SK-N-SH (cell line): Measurements from ENCODE around the gene PLXNA4. TPM values are rescaled to one million over a fixed set of nuclear protein-coding genes. Genes with fewer than 3 reads are reported as not detected.

Experiments used
- CTCF ChIA-PET: fragments of 300-600, 350-600 bp; formaldehyde crosslinking; extraction: SDS; loops from one replicate; lab custom pipeline; 2021; lab: Yijun Ruan, JAX
- POLR2A ChIA-PET: fragments of 350-600 bp; sonication (Branson Sonifier 250); formaldehyde crosslinking; extraction: SDS; loops from one replicate; lab custom pipeline; 2020; ENCODE audit warnings: antibody characterized with exemption, inconsistent platforms; lab: Yijun Ruan, JAX
- DNase-seq: peaks from one replicate; pipeline ENCODE4 v3.0.0; 2012
- H2AFZ ChIP-seq: fragments of 200-600 bp; sonication (generic); 2 replicates; pipeline ENCODE4 v1.8.1; 2016; ENCODE audit warnings: antibody characterized with exemption, mild to moderate bottlenecking, low read depth
- H3F3A ChIP-seq: fragments of 200-600 bp; sonication (generic); replicated peaks from 2 replicates; pipeline ENCODE3; 2016; ENCODE audit warnings: antibody characterized with exemption, mild to moderate bottlenecking; ENCODE audit not compliant: insufficient read depth
- H3K27ac ChIP-seq, 2 experiments: fragments of 200-500 bp in 1 of 2; fragments of 200-600 bp in 1 of 2; sonication (Bioruptor generic) in 1 of 2; sonication (generic), shearing (Covaris generic) in 1 of 2; 2 replicates each; pipeline versions ENCODE4 v1.5.1 to v1.6.1; 2014 to 2016; ENCODE audit warnings: low read depth in 2 of 2, inconsistent platforms in 1 of 2, low read length in 1 of 2, mild to moderate bottlenecking in 1 of 2, mixed read lengths in 1 of 2
- H3K27me3 ChIP-seq: fragments of 200-600 bp; sonication (generic), shearing (Covaris generic); 2 replicates; pipeline ENCODE4 v1.6.1; 2016; ENCODE audit warnings: mixed run types; ENCODE audit not compliant: insufficient read depth
- H3K36me3 ChIP-seq, 2 experiments: fragments of 200-500 bp in 1 of 2; fragments of 200-600 bp in 1 of 2; sonication (Bioruptor generic) in 1 of 2; sonication (generic) in 1 of 2; replicated peaks in 1 of 2; 2 replicates each; pipeline versions ENCODE3 to v1.5.1; 2014 to 2016; ENCODE audit warnings: low read length in 1 of 2, mild to moderate bottlenecking in 1 of 2; ENCODE audit not compliant: insufficient read depth in 2 of 2, control insufficient read depth in 1 of 2
- H3K4me1 ChIP-seq, 2 experiments: fragments of 200-500 bp in 1 of 2; fragments of 200-600 bp in 1 of 2; sonication (Bioruptor generic) in 1 of 2; sonication (generic), shearing (Covaris generic) in 1 of 2; 2 replicates each; pipeline versions ENCODE4 v1.5.1 to v1.6.1; 2014 to 2016; ENCODE audit warnings: low read depth in 1 of 2, low read length in 1 of 2, mixed run types in 1 of 2; ENCODE audit not compliant: insufficient read depth in 2 of 2, control insufficient read depth in 1 of 2
- H3K4me2 ChIP-seq: fragments of 200-600 bp; sonication (generic), shearing (Covaris generic); 2 replicates; pipeline ENCODE4 v1.6.1; 2017; ENCODE audit warnings: mixed run types
- H3K4me3 ChIP-seq, 2 experiments: fragments of 200-500 bp in 1 of 2; fragments of 200-600 bp in 1 of 2; sonication (Bioruptor generic) in 1 of 2; sonication (generic), shearing (Covaris generic) in 1 of 2; 2 replicates each; pipeline versions ENCODE4 v1.5.1 to v1.8.1; 2014 to 2016; ENCODE audit warnings: low read depth in 2 of 2, inconsistent platforms in 1 of 2, low read length in 1 of 2, mild to moderate bottlenecking in 1 of 2, mixed read lengths in 1 of 2, moderate library complexity in 1 of 2
- H3K79me2 ChIP-seq: fragments of 200-600 bp; sonication (generic); 2 replicates; pipeline ENCODE4 v1.8.1; 2017; ENCODE audit warnings: mild to moderate bottlenecking; ENCODE audit not compliant: insufficient read depth
- H3K9ac ChIP-seq: fragments of 200-600 bp; sonication (generic); 2 replicates; pipeline ENCODE4 v1.6.1; 2017; ENCODE audit warnings: mixed run types
- H3K9me2 ChIP-seq: fragments of 200-600 bp; sonication (generic); 2 replicates; pipeline ENCODE4 v1.6.1; 2017; ENCODE audit warnings: mixed run types
- H3K9me3 ChIP-seq: fragments of 200-600 bp; sonication (generic); 2 replicates; pipeline ENCODE4 v1.6.1; 2017; ENCODE audit warnings: mixed run types, mild to moderate bottlenecking, moderate library complexity
- H4K20me1 ChIP-seq: fragments of 200-600 bp; sonication (generic); 2 replicates; pipeline ENCODE4 v1.6.1; 2017; ENCODE audit warnings: mild to moderate bottlenecking, mixed run types; ENCODE audit not compliant: insufficient read depth
- FOSL2 ChIP-seq: IDR thresholded peaks from 2 replicates; pipeline ENCODE4 v1.4.0; 2012; ENCODE audit warnings: low read depth, mild to moderate bottlenecking, moderate library complexity, borderline replicate concordance
- POLR2AphosphoS5 ChIP-seq: IDR thresholded peaks from 2 replicates; pipeline ENCODE4 v1.6.1; 2012; ENCODE audit warnings: low read depth, low read length
- RAD21 ChIP-seq: IDR thresholded peaks from 2 replicates; pipeline ENCODE4 v1.6.1; 2012; ENCODE audit warnings: mild to moderate bottlenecking, low read length
- REST ChIP-seq: IDR thresholded peaks from 2 replicates; pipeline ENCODE4 v1.6.1; 2012; ENCODE audit warnings: mild to moderate bottlenecking, low read depth, low read length, moderate library complexity
- SIN3A ChIP-seq: IDR thresholded peaks from 2 replicates; pipeline ENCODE4 v1.6.1; 2012; ENCODE audit warnings: low read depth, mild to moderate bottlenecking, low read length, moderate library complexity, borderline replicate concordance
- WGBS: methylation state at CpG from one replicate; pipeline ENCODE4 v1.1.6; 2017; ENCODE audit warnings: low lambda C conversion rate; 5-methylcytosine and 5-hydroxymethylcytosine counted together
- polyA plus RNA-seq, 3 experiments: library from polyadenylated mRNA; depleted of rRNA; stranded (reverse); fragments of >200 nt; gene quantifications; 2 replicates each; pipeline ENCODE4 v1.2.3, GENCODE V29; 2012
- TF ChIP-seq, protein P1 (sequence below): IDR thresholded peaks from 2 replicates; pipeline ENCODE4 v1.4.0; 2012; ENCODE audit warnings: low read depth
- TF ChIP-seq, protein P2 (sequence below): IDR thresholded peaks from 2 replicates; pipeline ENCODE4 v1.4.0; 2012; ENCODE audit warnings: low read depth, borderline replicate concordance

PLXNA4 gene
- polyA plus RNA-seq, 1 of the 3 experiments (the other 2 are of a cell fraction), result 2.4 TPM

DNA sequence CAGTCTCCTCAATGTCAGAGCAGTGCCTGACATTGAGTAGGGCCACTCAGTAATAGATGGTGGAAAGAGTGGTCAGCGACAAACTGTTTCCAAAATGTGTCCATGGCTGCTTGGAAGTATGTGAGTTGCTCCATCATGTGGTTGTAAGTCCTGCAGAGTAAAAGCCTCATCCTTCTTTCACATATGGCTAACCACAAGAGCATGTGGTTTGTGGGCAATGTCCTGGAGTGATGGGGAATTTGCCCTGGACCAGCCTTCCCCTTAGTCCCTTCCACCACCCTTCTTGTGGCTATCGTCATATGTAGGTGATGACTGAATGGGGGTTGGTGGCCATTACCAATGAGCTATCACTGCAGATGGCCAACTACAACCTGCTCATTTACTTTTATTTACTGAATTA, 33.0 kb upstream of the PLXNA4 start:
- Histone ChIP-seq H3K9me3 (no peaks in the 10 kb centered on the region), H3K9me2 (no peaks in the 10 kb centered on the region), H3F3A (no peaks in the 10 kb centered on the region), H2AFZ (no peak overlapping the region), H3K4me1 (no peaks in the 10 kb centered on the region), H3K4me3 (no peak overlapping the region), H3K9ac (no peak overlapping the region), H4K20me1 (no peaks in the 10 kb centered on the region), H3K27me3 (peaks cover 13% of the 10 kb centered on the region), H3K4me2 (no peak overlapping the region), H3K36me3 (no peaks in the 10 kb centered on the region), H3K27ac (no peak overlapping the region), H3K79me2 (no peaks in the 10 kb centered on the region)
- POLR2A ChIA-PET, result no interaction called here
- DNase-seq, result no peak
- CTCF ChIA-PET, result no interaction called here
- WGBS, result 83% methylated on average over 2 of the region's 2 CpGs
- TF ChIP-seq, protein P1, sequence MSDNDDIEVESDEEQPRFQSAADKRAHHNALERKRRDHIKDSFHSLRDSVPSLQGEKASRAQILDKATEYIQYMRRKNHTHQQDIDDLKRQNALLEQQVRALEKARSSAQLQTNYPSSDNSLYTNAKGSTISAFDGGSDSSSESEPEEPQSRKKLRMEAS, result no peak
- no peak for TF ChIP-seq SIN3A
- TF ChIP-seq REST, result no peak
- TF ChIP-seq FOSL2, result no peak

DNA sequence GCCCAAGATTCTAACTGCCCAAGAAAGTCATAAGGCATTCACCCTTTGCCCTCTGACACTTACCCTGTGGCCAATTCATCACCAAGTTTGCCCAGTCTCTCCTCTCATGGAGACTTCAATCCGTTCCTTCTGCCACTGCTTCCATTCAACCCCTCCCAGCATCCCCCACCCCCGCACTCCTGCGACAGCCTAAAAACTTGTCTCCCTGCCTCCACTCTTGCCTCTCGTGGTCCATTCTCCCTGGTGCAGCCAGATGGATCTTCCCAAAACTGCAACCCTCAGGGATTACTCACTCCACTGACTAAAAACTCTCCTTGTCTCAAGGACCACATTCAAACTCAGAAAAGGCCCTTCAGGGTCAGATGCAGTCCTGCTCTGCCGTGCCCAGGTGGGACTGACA, 32.3 kb upstream of the PLXNA4 start:
- Histone ChIP-seq H3K9me3 (no peaks in the 10 kb centered on the region), H2AFZ (no peak overlapping the region), H3K27ac (no peak overlapping the region), H3K9me2 (no peaks in the 10 kb centered on the region), H3K27me3 (peaks cover 17% of the 10 kb centered on the region), H3K9ac (no peak overlapping the region), H4K20me1 (no peaks in the 10 kb centered on the region), H3K36me3 (no peaks in the 10 kb centered on the region), H3K4me1 (no peaks in the 10 kb centered on the region), H3K4me2 (no peak overlapping the region), H3K79me2 (no peaks in the 10 kb centered on the region), H3K4me3 (no peak overlapping the region), H3F3A (no peaks in the 10 kb centered on the region)
- CTCF ChIA-PET, result no interaction called here
- POLR2A ChIA-PET, result no interaction called here
- no peak for DNase-seq
- WGBS, result 64% methylated on average over 5 of the region's 5 CpGs
- TF ChIP-seq, protein P1, result no peak
- no peak for TF ChIP-seq RAD21
- TF ChIP-seq POLR2AphosphoS5, result no peak
- TF ChIP-seq, protein P2, sequence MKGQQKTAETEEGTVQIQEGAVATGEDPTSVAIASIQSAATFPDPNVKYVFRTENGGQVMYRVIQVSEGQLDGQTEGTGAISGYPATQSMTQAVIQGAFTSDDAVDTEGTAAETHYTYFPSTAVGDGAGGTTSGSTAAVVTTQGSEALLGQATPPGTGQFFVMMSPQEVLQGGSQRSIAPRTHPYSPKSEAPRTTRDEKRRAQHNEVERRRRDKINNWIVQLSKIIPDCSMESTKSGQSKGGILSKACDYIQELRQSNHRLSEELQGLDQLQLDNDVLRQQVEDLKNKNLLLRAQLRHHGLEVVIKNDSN, result no peak
- no peak for TF ChIP-seq FOSL2
